H9 (cell line): ENCODE data around the gene MAPKAP1. TPM values are rescaled to one million over a fixed set of nuclear protein-coding genes. Genes with fewer than 3 reads are reported as not detected.

Experiments
- DNase-seq: peaks from one replicate; pipeline ENCODE4 v3.0.0-alpha.2; 2017
- H2AFZ ChIP-seq: one replicate; pipeline ENCODE4 v1.6.1; 2013; ENCODE audit warnings: mild to moderate bottlenecking, low read length, control low read depth, moderate library complexity
- H2AK5ac ChIP-seq: 2 replicates; pipeline ENCODE4 v1.6.1; 2013; ENCODE audit warnings: low read length, control low read depth, mixed read lengths; ENCODE audit not compliant: insufficient read length
- H2BK120ac ChIP-seq: one replicate; pipeline ENCODE4 v1.6.1; 2013; ENCODE audit warnings: low read depth, mild to moderate bottlenecking, low read length, control low read depth, inconsistent platforms; ENCODE audit not compliant: poor library complexity, severe bottlenecking
- H2BK12ac ChIP-seq: 2 replicates; pipeline ENCODE4 v1.6.1; 2013; ENCODE audit warnings: low read length, control low read depth, mixed read lengths, low read depth; ENCODE audit not compliant: insufficient read length
- H2BK15ac ChIP-seq: 2 replicates; pipeline ENCODE4 v1.6.1; 2013; ENCODE audit warnings: low read depth, low read length, control low read depth
- H2BK20ac ChIP-seq: one replicate; pipeline ENCODE4 v1.6.1; 2013; ENCODE audit warnings: low read depth, mild to moderate bottlenecking, low read length, control low read depth, inconsistent platforms; ENCODE audit not compliant: poor library complexity, severe bottlenecking
- H2BK5ac ChIP-seq: 2 replicates; pipeline ENCODE4 v1.6.1; 2013; ENCODE audit warnings: low read length, control low read depth, mixed read lengths; ENCODE audit not compliant: insufficient read length
- H3K14ac ChIP-seq: 2 replicates; pipeline ENCODE4 v1.6.1; 2013; ENCODE audit warnings: low read length, control low read depth; ENCODE audit not compliant: insufficient read depth
- H3K18ac ChIP-seq: 2 replicates; pipeline ENCODE4 v1.6.1; 2013; ENCODE audit warnings: low read depth, mild to moderate bottlenecking, mixed read lengths, low read length, control low read depth; ENCODE audit not compliant: insufficient read length
- H3K23ac ChIP-seq: 2 replicates; pipeline ENCODE4 v1.6.1; 2013; ENCODE audit warnings: low read length, control low read depth, mixed read lengths, low read depth; ENCODE audit not compliant: insufficient read length
- H3K23me2 ChIP-seq: 2 replicates; pipeline ENCODE4 v1.6.1; 2013; ENCODE audit warnings: low read depth, mild to moderate bottlenecking, mixed read lengths, low read length, control low read depth; ENCODE audit not compliant: insufficient read length, poor library complexity, severe bottlenecking
- H3K27ac ChIP-seq: 2 replicates; pipeline ENCODE4 v1.5.1; 2013; ENCODE audit warnings: low read length, control low read depth, mixed read lengths, low read depth; ENCODE audit not compliant: insufficient read length
- H3K27me3 ChIP-seq: 2 replicates; pipeline ENCODE4 v1.6.1; 2013; ENCODE audit warnings: low read length, control low read depth, inconsistent platforms; ENCODE audit not compliant: insufficient read depth
- H3K4ac ChIP-seq: 2 replicates; pipeline ENCODE4 v1.6.1; 2013; ENCODE audit warnings: low read depth, mild to moderate bottlenecking, control low read depth, inconsistent platforms, low read length, moderate library complexity
- H3K4me1 ChIP-seq: 2 replicates; pipeline ENCODE4 v1.6.1; 2013; ENCODE audit warnings: low read length, control low read depth, inconsistent platforms; ENCODE audit not compliant: insufficient read depth
- H3K4me2 ChIP-seq: 2 replicates; pipeline ENCODE4 v1.6.1; 2013; ENCODE audit warnings: low read length, control low read depth, mixed read lengths; ENCODE audit not compliant: insufficient read length, insufficient read depth
- H3K56ac ChIP-seq: 2 replicates; pipeline ENCODE4 v1.6.1; 2013; ENCODE audit warnings: low read depth, mild to moderate bottlenecking, mixed read lengths, low read length, control low read depth; ENCODE audit not compliant: insufficient read length
- H3K79me1 ChIP-seq: 2 replicates; pipeline ENCODE4 v1.6.1; 2013; ENCODE audit warnings: low read depth, mild to moderate bottlenecking, moderate library complexity, low read length, control low read depth, inconsistent platforms; ENCODE audit not compliant: insufficient read depth, poor library complexity, severe bottlenecking
- H3K79me2 ChIP-seq: 2 replicates; pipeline ENCODE4 v1.6.1; 2013; ENCODE audit warnings: low read length, control low read depth, inconsistent platforms; ENCODE audit not compliant: insufficient read depth
- H3K9ac ChIP-seq: 2 replicates; pipeline ENCODE4 v1.6.1; 2013; ENCODE audit warnings: low read length, control low read depth, mixed read lengths; ENCODE audit not compliant: insufficient read length; ENCODE audit errors: extremely low read depth
- H3K9me3 ChIP-seq: one replicate; pipeline ENCODE4 v1.6.1; 2013; ENCODE audit warnings: low read depth, low read length, inconsistent platforms; ENCODE audit not compliant: control insufficient read depth
- H3T11ph ChIP-seq: one replicate; pipeline ENCODE4 v1.6.1; 2013; ENCODE audit warnings: mild to moderate bottlenecking, low read length, control low read depth, inconsistent platforms
- H4K20me1 ChIP-seq: one replicate; pipeline ENCODE4 v1.6.1; 2013; ENCODE audit not compliant: control insufficient read depth, insufficient read length, insufficient read depth
- H4K5ac ChIP-seq: 2 replicates; pipeline ENCODE4 v1.6.1; 2013; ENCODE audit warnings: low read depth, mild to moderate bottlenecking, mixed read lengths, low read length, control low read depth; ENCODE audit not compliant: insufficient read length
- H4K8ac ChIP-seq: replicated peaks from 2 replicates; pipeline ENCODE4 v1.6.1; 2013; ENCODE audit warnings: low read length, control low read depth, mixed read lengths, low read depth; ENCODE audit not compliant: insufficient read length
- H4K91ac ChIP-seq: 2 replicates; pipeline ENCODE4 v1.6.1; 2013; ENCODE audit warnings: low read depth, mild to moderate bottlenecking, moderate library complexity, mixed read lengths, low read length, control low read depth; ENCODE audit not compliant: insufficient read length
- H3K27ac Mint-ChIP-seq, 3 experiments: 2 replicates in 2 of 3; 3 replicates in 1 of 3; pipeline ENCODE4 v1.8.0; 2020 to 2021; ENCODE audit warnings: mixed read lengths in 3 of 3, mild to moderate bottlenecking in 1 of 3, moderate library complexity in 1 of 3
- H3K27me3 Mint-ChIP-seq: 2 replicates; pipeline ENCODE4 v1.8.0; 2021; ENCODE audit warnings: low read depth, mild to moderate bottlenecking, moderate library complexity, mixed read lengths
- H3K36me3 Mint-ChIP-seq, 3 experiments: 2 replicates in 2 of 3; 3 replicates in 1 of 3; pipeline ENCODE4 v1.8.0; 2020 to 2021; ENCODE audit warnings: low read depth in 3 of 3, mixed read lengths in 3 of 3; ENCODE audit not compliant: insufficient read depth in 1 of 3
- H3K4me1 Mint-ChIP-seq, 2 experiments: 2 replicates each; pipeline ENCODE4 v1.8.0; 2020; ENCODE audit warnings: mixed read lengths in 2 of 2
- H3K4me3 Mint-ChIP-seq, 2 experiments: 2 replicates in 1 of 2; 3 replicates in 1 of 2; pipeline ENCODE4 v1.8.0; 2020 to 2021; ENCODE audit warnings: mild to moderate bottlenecking in 2 of 2, mixed read lengths in 2 of 2, moderate library complexity in 1 of 2
- H3K9me3 Mint-ChIP-seq, 2 experiments: 2 replicates in 1 of 2; 3 replicates in 1 of 2; pipeline ENCODE4 v1.8.0; 2020; ENCODE audit warnings: mild to moderate bottlenecking in 2 of 2, mixed read lengths in 2 of 2, moderate library complexity in 1 of 2
- CTCF ChIP-seq: fragments of 200-600 bp; sonication (generic); conservative IDR thresholded peaks from 3 replicates; pipeline ENCODE4 v1.8.0; 2021; ENCODE audit warnings: antibody characterized with exemption, mild to moderate bottlenecking
- WGBS: extraction: QIAGEN DNeasy Blood & Tissue Kit; methylation state at CpG from one replicate; pipeline ENCODE4 v1.1.7; 2013; ENCODE audit warnings: missing lambda C conversion rate, low lambda C conversion rate, mixed read lengths; ENCODE audit not compliant: insufficient read length; ENCODE audit errors: extremely low coverage; 5-methylcytosine and 5-hydroxymethylcytosine counted together
- total RNA-seq: library from RNA; stranded (reverse); gene quantifications from 2 replicates; pipeline ENCODE4 v1.2.1, GENCODE V29; 2021

MAPKAP1 gene
- total RNA-seq, 1 experiment from 2014 or later = 97.0 TPM

DNA sequence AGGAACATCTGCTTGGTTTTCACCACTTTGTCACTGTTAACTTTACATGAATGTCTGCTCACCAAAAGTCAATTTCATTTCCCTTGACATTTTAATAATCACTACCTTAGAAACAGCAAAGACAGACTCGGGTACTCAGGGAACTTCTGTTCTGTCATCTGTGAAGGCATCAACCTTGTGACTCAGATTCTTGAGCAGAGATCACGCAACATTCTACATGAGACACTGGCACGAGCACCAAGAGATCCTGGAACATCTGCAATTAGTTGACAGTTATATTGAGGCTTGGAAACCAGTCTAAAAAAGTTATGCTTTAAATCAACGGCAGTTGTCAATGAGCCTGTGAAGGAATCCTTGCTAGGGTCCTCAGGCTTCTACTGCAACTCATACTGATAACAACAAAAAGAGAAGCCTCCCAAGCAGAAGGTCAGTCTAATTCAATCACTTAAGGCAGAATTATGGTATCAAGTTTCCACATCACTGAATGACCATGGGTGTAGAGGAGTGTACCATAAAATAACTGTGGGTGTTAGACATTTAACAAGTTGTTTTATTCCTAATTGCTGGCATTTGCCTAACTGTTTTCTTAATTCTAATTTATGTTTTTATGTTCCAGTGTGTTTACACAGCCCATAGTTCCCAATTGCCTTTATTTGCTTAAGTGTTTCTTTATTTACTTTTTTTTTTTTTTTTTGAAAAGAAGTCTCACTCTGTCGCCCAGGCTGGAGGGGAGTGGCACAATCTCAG, 36.8 kb upstream of the MAPKAP1 start:
- H4K8ac ChIP-seq = no peak overlapping the region
- no peaks in the 10 kb centered on the region for H3K79me1 ChIP-seq
- H4K91ac ChIP-seq = no peak overlapping the region
- H3K4ac ChIP-seq = no peak overlapping the region
- no peak overlapping the region for H3K9ac ChIP-seq
- no peak overlapping the region for H3K27ac ChIP-seq
- H2AFZ ChIP-seq = no peak overlapping the region
- no peaks in the 10 kb centered on the region for H4K20me1 ChIP-seq
- peaks cover 16% of the 10 kb centered on the region for H3K23me2 ChIP-seq
- no peak overlapping the region for H3K4me2 ChIP-seq
- TF ChIP-seq CTCF = no peak
- H3K14ac ChIP-seq = no peak overlapping the region
- Mint-ChIP-seq H3K4me3 (no peak overlapping the region), H3K36me3 (peaks cover 1 to 5% (median 2%) of the 10 kb centered on the region in 3 experiments; a peak in 6 of 7 replicates), H3K9me3 (no peaks in the 10 kb centered on the region; a peak in 1 of 5 replicates), H3K4me1 (peaks cover 9 to 16% of the 10 kb centered on the region in 2 experiments), H3K27ac (no peak overlapping the region), H3K27me3 (peaks cover 15% of the 10 kb centered on the region)
- 0 out of 2 replicates have a peak, but pooled peaks cover 1% of the 10 kb centered on the region for H3K27me3 ChIP-seq
- no peak overlapping the region for H3T11ph ChIP-seq
- H3K23ac ChIP-seq = no peak overlapping the region
- H3K56ac ChIP-seq = no peak overlapping the region
- H2BK5ac ChIP-seq = no peak overlapping the region
- peaks cover 4% of the 10 kb centered on the region; the same call in 1 of the 2 replicates for H3K4me1 ChIP-seq
- no peak overlapping the region for H2AK5ac ChIP-seq
- H2BK15ac ChIP-seq = no peak overlapping the region
- H3K9me3 ChIP-seq = no peaks in the 10 kb centered on the region
- no peak overlapping the region for H2BK12ac ChIP-seq
- DNase-seq = no peak
- no peak overlapping the region for H3K18ac ChIP-seq
- H4K5ac ChIP-seq = no peak overlapping the region
- no peaks in the 10 kb centered on the region for H3K79me2 ChIP-seq
- no peak overlapping the region for H2BK20ac ChIP-seq
- no CpG with 5 or more reads among the region's 5 CpGs for WGBS
- no peak overlapping the region for H2BK120ac ChIP-seq
